Measurements from ENCODE around the gene KCNA5.

Gene KCNA5

DNA sequence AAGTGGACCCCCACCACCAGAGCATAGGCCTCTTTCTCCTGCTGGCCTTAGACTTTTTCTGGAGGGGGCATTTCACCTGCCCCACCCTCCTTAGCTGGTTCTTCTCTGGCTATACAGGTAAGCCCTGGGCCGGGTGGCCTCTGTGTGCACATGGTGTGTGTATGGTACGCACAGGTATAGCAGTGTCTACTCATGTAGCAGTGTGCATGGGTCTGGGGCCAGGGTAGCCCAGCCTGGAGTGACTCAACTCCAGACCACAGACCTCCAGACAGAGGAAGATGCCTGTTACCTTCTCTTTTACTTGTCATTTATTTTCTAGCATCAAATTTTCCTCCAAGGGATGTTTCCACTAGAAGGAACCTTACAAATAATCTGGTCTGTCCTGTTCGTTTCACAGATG is 6.9 kb downstream of the KCNA5 start:
- Histone ChIP-seq H2BK15ac (ENCODE audit: low read depth, poor library complexity, severe bottlenecking) (no peak overlapping the region), H3K23ac (ENCODE audit: low read length in 2 of 2) (no peak overlapping the region), H3K9ac (ENCODE audit: low read length) (no peak overlapping the region), H2AK5ac (ENCODE audit: low read length, severe bottlenecking) (no peak overlapping the region), H2BK12ac (ENCODE audit: low read length in 2 of 2) (no peak overlapping the region), H4K91ac (ENCODE audit: low read length) (no peak overlapping the region), H3K18ac (ENCODE audit: low read depth in 1 of 2, low read length in 2 of 2) (no peak overlapping the region), H3K4me2 (ENCODE audit: low read length, poor library complexity, severe bottlenecking) (no peak overlapping the region), H3K79me1 (replicated peaks; ENCODE audit: low read length, poor library complexity, severe bottlenecking) (no peaks in the 10 kb centered on the region), H2AFZ (ENCODE audit: low read depth, low read length) (no peak overlapping the region), H2BK5ac (ENCODE audit: low read depth, low read length, poor library complexity, severe bottlenecking) (no peak overlapping the region), H3K36me3 (ENCODE audit: control insufficient read depth in 1 of 2, insufficient read depth in 2 of 2, low read depth in 1 of 2, low read length in 2 of 2) (no peaks in the 10 kb centered on the region), H3K14ac (ENCODE audit: low read length in 2 of 2) (no peak overlapping the region), H3K27ac (ENCODE audit: low read length, poor library complexity, severe bottlenecking) (no peak overlapping the region), H3K4me1 (ENCODE audit: control insufficient read depth, insufficient read depth, low read depth, low read length) (no peaks in the 10 kb centered on the region), H3K4ac (ENCODE audit: low read depth in 1 of 2, low read length in 2 of 2) (no peak overlapping the region), H2BK120ac (ENCODE audit: low read depth, low read length) (no peak overlapping the region), H3K27me3 (ENCODE audit: control insufficient read depth in 1 of 2, insufficient read depth in 1 of 2, low read length in 2 of 2) (peaks cover 33 to 71% of the 10 kb centered on the region in 2 experiments), H3K9me3 (ENCODE audit: control insufficient read depth, low read length) (no peaks in the 10 kb centered on the region), H3K4me3 (ENCODE audit: insufficient read depth in 1 of 2, low read depth in 1 of 2, low read length in 2 of 2) (no peak overlapping the region), H4K8ac (ENCODE audit: low read length) (no peak overlapping the region)
- 52% methylated on average over 2 of the region's 3 CpGs for WGBS
- no peak for DNase-seq

DNA sequence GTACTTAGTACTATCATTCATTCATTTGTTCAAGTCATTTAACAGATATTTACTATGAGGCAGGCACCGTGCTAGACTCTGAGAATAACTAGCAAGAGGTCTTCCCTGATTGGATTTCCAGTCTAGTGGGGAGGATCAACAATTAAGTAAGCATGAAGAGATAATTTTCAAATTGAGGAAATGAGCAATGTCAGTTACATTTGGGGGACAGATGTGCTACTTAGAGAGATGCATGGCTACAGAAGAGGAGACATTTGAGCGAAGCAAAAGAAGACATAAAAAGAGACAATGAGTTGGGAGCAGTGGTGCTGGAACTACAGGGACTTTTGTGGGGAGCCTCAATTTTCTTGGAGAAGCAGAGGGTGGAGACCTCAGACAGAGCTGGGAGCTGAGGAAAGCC is 7.7 kb downstream of the KCNA5 start:
- Histone ChIP-seq H2BK12ac (ENCODE audit: low read length in 2 of 2) (no peak overlapping the region), H2BK15ac (ENCODE audit: low read depth, poor library complexity, severe bottlenecking) (no peak overlapping the region), H3K36me3 (ENCODE audit: control insufficient read depth in 1 of 2, insufficient read depth in 2 of 2, low read depth in 1 of 2, low read length in 2 of 2) (no peaks in the 10 kb centered on the region), H3K4ac (ENCODE audit: low read depth in 1 of 2, low read length in 2 of 2) (no peak overlapping the region), H3K14ac (ENCODE audit: low read length in 2 of 2) (no peak overlapping the region), H3K4me3 (ENCODE audit: insufficient read depth in 1 of 2, low read depth in 1 of 2, low read length in 2 of 2) (no peak overlapping the region), H4K91ac (ENCODE audit: low read length) (no peak overlapping the region), H2AFZ (ENCODE audit: low read depth, low read length) (no peak overlapping the region), H3K27ac (ENCODE audit: low read length, poor library complexity, severe bottlenecking) (no peak overlapping the region), H4K8ac (ENCODE audit: low read length) (no peak overlapping the region), H3K79me1 (replicated peaks; ENCODE audit: low read length, poor library complexity, severe bottlenecking) (no peaks in the 10 kb centered on the region), H3K4me1 (ENCODE audit: control insufficient read depth, insufficient read depth, low read depth, low read length) (no peaks in the 10 kb centered on the region), H3K4me2 (ENCODE audit: low read length, poor library complexity, severe bottlenecking) (no peak overlapping the region), H3K23ac (ENCODE audit: low read length in 2 of 2) (no peak overlapping the region), H2BK5ac (ENCODE audit: low read depth, low read length, poor library complexity, severe bottlenecking) (no peak overlapping the region), H2AK5ac (ENCODE audit: low read length, severe bottlenecking) (no peak overlapping the region), H3K27me3 (ENCODE audit: control insufficient read depth in 1 of 2, insufficient read depth in 1 of 2, low read length in 2 of 2) (peaks cover 28 to 67% of the 10 kb centered on the region in 2 experiments), H3K9me3 (ENCODE audit: control insufficient read depth, low read length) (no peaks in the 10 kb centered on the region), H2BK120ac (ENCODE audit: low read depth, low read length) (no peak overlapping the region), H3K18ac (ENCODE audit: low read depth in 1 of 2, low read length in 2 of 2) (no peak overlapping the region), H3K9ac (ENCODE audit: low read length) (no peak overlapping the region)
- no peak for DNase-seq
- 71% methylated on average over 2 of the region's 2 CpGs for WGBS

DNA sequence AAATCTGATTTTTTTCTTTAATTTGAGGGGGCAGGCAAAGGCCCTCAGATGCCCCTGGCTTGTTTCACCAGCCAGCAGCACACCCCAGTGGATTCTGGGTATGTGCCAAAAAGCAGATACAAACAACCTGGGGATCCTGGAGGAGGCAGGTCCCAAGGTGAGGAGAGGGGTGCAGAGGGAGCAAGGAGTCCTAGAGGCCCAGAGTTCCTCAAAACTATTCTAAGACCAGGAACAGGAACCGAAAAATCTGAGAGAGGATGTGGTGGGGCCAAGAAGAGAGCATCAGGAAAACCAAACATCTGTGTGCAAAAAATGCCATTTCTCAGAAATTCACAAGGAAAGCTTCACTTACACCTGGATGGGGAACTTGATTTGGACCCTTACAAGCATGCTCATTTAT is 8.2 kb downstream of the KCNA5 start:
- Histone ChIP-seq H4K8ac (ENCODE audit: low read length) (no peak overlapping the region), H3K4me3 (ENCODE audit: insufficient read depth in 1 of 2, low read depth in 1 of 2, low read length in 2 of 2) (no peak overlapping the region), H3K18ac (ENCODE audit: low read depth in 1 of 2, low read length in 2 of 2) (no peak overlapping the region), H3K9me3 (ENCODE audit: control insufficient read depth, low read length) (no peaks in the 10 kb centered on the region), H2BK5ac (ENCODE audit: low read depth, low read length, poor library complexity, severe bottlenecking) (no peak overlapping the region), H3K4me2 (ENCODE audit: low read length, poor library complexity, severe bottlenecking) (no peak overlapping the region), H2BK15ac (ENCODE audit: low read depth, poor library complexity, severe bottlenecking) (no peak overlapping the region), H3K9ac (ENCODE audit: low read length) (no peak overlapping the region), H3K27me3 (ENCODE audit: control insufficient read depth in 1 of 2, insufficient read depth in 1 of 2, low read length in 2 of 2) (peaks cover 26 to 68% of the 10 kb centered on the region in 2 experiments), H3K27ac (ENCODE audit: low read length, poor library complexity, severe bottlenecking) (no peak overlapping the region), H4K91ac (ENCODE audit: low read length) (no peak overlapping the region), H3K4ac (ENCODE audit: low read depth in 1 of 2, low read length in 2 of 2) (no peak overlapping the region), H2BK120ac (ENCODE audit: low read depth, low read length) (no peak overlapping the region), H3K4me1 (ENCODE audit: control insufficient read depth, insufficient read depth, low read depth, low read length) (no peaks in the 10 kb centered on the region), H2AFZ (ENCODE audit: low read depth, low read length) (no peak overlapping the region), H3K79me1 (replicated peaks; ENCODE audit: low read length, poor library complexity, severe bottlenecking) (no peaks in the 10 kb centered on the region), H3K36me3 (ENCODE audit: control insufficient read depth in 1 of 2, insufficient read depth in 2 of 2, low read depth in 1 of 2, low read length in 2 of 2) (no peaks in the 10 kb centered on the region), H3K23ac (ENCODE audit: low read length in 2 of 2) (no peak overlapping the region), H2BK12ac (ENCODE audit: low read length in 2 of 2) (no peak overlapping the region), H3K14ac (ENCODE audit: low read length in 2 of 2) (no peak overlapping the region), H2AK5ac (ENCODE audit: low read length, severe bottlenecking) (no peak overlapping the region)
- DNase-seq = no peak
- no CpG with 5 or more reads among the region's 1 CpG for WGBS

DNA sequence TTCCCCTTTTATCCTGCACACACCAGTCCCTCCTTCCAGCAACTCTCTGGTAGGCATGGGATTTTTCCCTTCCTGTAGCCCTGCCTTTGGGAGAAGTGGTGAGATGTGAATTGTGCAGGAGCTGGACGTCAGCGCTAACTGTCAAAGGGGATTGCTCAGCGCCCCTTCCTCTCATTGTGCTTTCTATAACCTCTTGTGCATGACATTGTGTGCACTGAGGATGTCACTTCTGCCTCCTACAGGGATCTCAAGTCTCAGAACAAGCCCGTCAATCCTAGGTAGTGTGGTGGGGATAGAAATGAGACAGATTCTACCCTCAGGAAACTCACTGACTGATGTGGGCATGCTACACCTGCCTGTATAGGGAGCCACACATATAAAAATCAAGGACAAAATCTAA is 8.7 kb downstream of the KCNA5 start:
- no peak overlapping the region for H4K8ac ChIP-seq (ENCODE audit: low read length)
- peaks cover 21 to 65% of the 10 kb centered on the region in 2 experiments for H3K27me3 ChIP-seq (ENCODE audit: control insufficient read depth in 1 of 2, insufficient read depth in 1 of 2, low read length in 2 of 2)
- H2BK120ac ChIP-seq (ENCODE audit: low read depth, low read length) = no peak overlapping the region
- H2BK5ac ChIP-seq (ENCODE audit: low read depth, low read length, poor library complexity, severe bottlenecking) = no peak overlapping the region
- H2AK5ac ChIP-seq (ENCODE audit: low read length, severe bottlenecking) = no peak overlapping the region
- H3K27ac ChIP-seq (ENCODE audit: low read length, poor library complexity, severe bottlenecking) = no peak overlapping the region
- no peak overlapping the region for H2BK15ac ChIP-seq (ENCODE audit: low read depth, poor library complexity, severe bottlenecking)
- no peaks in the 10 kb centered on the region for H3K9me3 ChIP-seq (ENCODE audit: control insufficient read depth, low read length)
- H3K18ac ChIP-seq (ENCODE audit: low read depth in 1 of 2, low read length in 2 of 2) = no peak overlapping the region
- no peaks in the 10 kb centered on the region for H3K79me1 ChIP-seq (replicated peaks; ENCODE audit: low read length, poor library complexity, severe bottlenecking)
- H3K4me3 ChIP-seq (ENCODE audit: insufficient read depth in 1 of 2, low read depth in 1 of 2, low read length in 2 of 2) = no peak overlapping the region
- no peak overlapping the region for H3K4ac ChIP-seq (ENCODE audit: low read depth in 1 of 2, low read length in 2 of 2)
- WGBS = 60% methylated on average over 1 of the region's 4 CpGs
- no peak overlapping the region for H2AFZ ChIP-seq (ENCODE audit: low read depth, low read length)
- no peaks in the 10 kb centered on the region for H3K36me3 ChIP-seq (ENCODE audit: control insufficient read depth in 1 of 2, insufficient read depth in 2 of 2, low read depth in 1 of 2, low read length in 2 of 2)
- H3K4me2 ChIP-seq (ENCODE audit: low read length, poor library complexity, severe bottlenecking) = no peak overlapping the region
- DNase-seq = no peak
- no peak overlapping the region for H2BK12ac ChIP-seq (ENCODE audit: low read length in 2 of 2)
- H4K91ac ChIP-seq (ENCODE audit: low read length) = no peak overlapping the region
- H3K14ac ChIP-seq (ENCODE audit: low read length in 2 of 2) = no peak overlapping the region
- no peak overlapping the region for H3K9ac ChIP-seq (ENCODE audit: low read length)
- no peaks in the 10 kb centered on the region for H3K4me1 ChIP-seq (ENCODE audit: control insufficient read depth, insufficient read depth, low read depth, low read length)
- H3K23ac ChIP-seq (ENCODE audit: low read length in 2 of 2) = no peak overlapping the region
